SK-N-MC (cell line): Measurements from ENCODE around the gene NUBP2.
A peak's percentile ranks its signal among the peaks of the same experiment; 100 is the strongest.

Experiments
- DNase-seq: peaks from one replicate; pipeline ENCODE4 v3.0.0-alpha.2; 2011; ENCODE audit warnings: low read depth, low spot score
- H3K27ac ChIP-seq: fragments of 200-600 bp; sonication (generic); 2 replicates; pipeline ENCODE4 v1.5.1; 2016; ENCODE audit warnings: mixed run types
- H3K36me3 ChIP-seq: fragments of 200-600 bp; sonication (generic); 2 replicates; pipeline ENCODE4 v1.6.1; 2017; ENCODE audit warnings: antibody characterized with exemption, low read length, mixed read lengths; ENCODE audit not compliant: insufficient read depth
- H3K4me3 ChIP-seq: fragments of 200-600 bp; sonication (generic); 2 replicates; pipeline ENCODE4 v1.5.1; 2016
- H3K9ac ChIP-seq: fragments of 200-600 bp; sonication (generic); 2 replicates; pipeline ENCODE4 v1.8.0; 2017; ENCODE audit warnings: mixed run types, mixed read lengths; ENCODE audit not compliant: insufficient read length
- H3K9me3 ChIP-seq: fragments of 200-600 bp; sonication (generic); 2 replicates; pipeline ENCODE4 v1.6.1; 2017; ENCODE audit warnings: low read depth, mild to moderate bottlenecking, antibody characterized with exemption, low read length, moderate library complexity, mixed read lengths
- EZH2 ChIP-seq: fragments of 200-600 bp; sonication (generic); IDR thresholded peaks from one replicate; pipeline ENCODE4 v1.6.1; 2017; ENCODE audit warnings: antibody characterized with exemption
- FOXP2 ChIP-seq: optimal IDR thresholded peaks from 2 replicates; pipeline ENCODE3; 2011; ENCODE audit warnings: mild to moderate bottlenecking, moderate library complexity; ENCODE audit not compliant: insufficient read depth; ENCODE audit errors: extremely low read length, control extremely low read depth
- POLR2AphosphoS5 ChIP-seq: IDR thresholded peaks from 2 replicates; pipeline ENCODE4 v1.6.1; 2012; ENCODE audit warnings: mild to moderate bottlenecking, low read depth, low read length, borderline replicate concordance

The NUBP2 gene, protein sequence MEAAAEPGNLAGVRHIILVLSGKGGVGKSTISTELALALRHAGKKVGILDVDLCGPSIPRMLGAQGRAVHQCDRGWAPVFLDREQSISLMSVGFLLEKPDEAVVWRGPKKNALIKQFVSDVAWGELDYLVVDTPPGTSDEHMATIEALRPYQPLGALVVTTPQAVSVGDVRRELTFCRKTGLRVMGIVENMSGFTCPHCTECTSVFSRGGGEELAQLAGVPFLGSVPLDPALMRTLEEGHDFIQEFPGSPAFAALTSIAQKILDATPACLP

GRCh38 chr16:1782408-1783264 lies at the start of gene NUBP2, which contains the start of gene SPSB3:
TSS of gene NUBP2 (plus strand) at chr16:1782960. CDS start at chr16:1783021, 61 bp downstream.
TSS of gene SPSB3 (minus strand) at chr16:1782571. CDS start at chr16:1781483, 1,088 bp downstream.
- peak within 1 kb of the TSS; percentile 92 for H3K4me3 ChIP-seq
- DNase-seq: peak; percentile 99
- no peaks in the 10 kb centered on the region; the same call in 1 of the 2 replicates for H3K36me3 ChIP-seq
- TF ChIP-seq EZH2 (no peak), POLR2AphosphoS5 (peak; percentile 66; the same call in 1 of the 2 replicates), FOXP2 (peak; percentile 58)
- H3K9ac ChIP-seq: peak within 1 kb of the TSS; percentile 78
- no peaks in the 10 kb centered on the region for H3K9me3 ChIP-seq
- peak within 1 kb of the TSS; percentile 52; the same call in 1 of the 2 replicates for H3K27ac ChIP-seq

- no peak overlapping the region for H3K27ac ChIP-seq
- H3K9me3 ChIP-seq: no peaks in the 10 kb centered on the region
- no peaks in the 10 kb centered on the region; the same call in 1 of the 2 replicates for H3K36me3 ChIP-seq
- no peak for TF ChIP-seq EZH2
- TF ChIP-seq POLR2AphosphoS5: no peak
- no peak for TF ChIP-seq FOXP2
- DNase-seq: no peak
- no peak overlapping the region for H3K4me3 ChIP-seq
- no peak overlapping the region for H3K9ac ChIP-seq
Observed at GRCh38 chr16:1734123-1734522, 48.6 kb upstream of the NUBP2 start.

GRCh38 chr16:1734816-1735215 lies 47.9 kb upstream of the NUBP2 start:
- DNase-seq: no peak
- Histone ChIP-seq H3K9me3 (no peaks in the 10 kb centered on the region), H3K27ac (no peak overlapping the region), H3K4me3 (no peak overlapping the region), H3K9ac (no peak overlapping the region), H3K36me3 (no peaks in the 10 kb centered on the region; the same call in 1 of the 2 replicates)
- TF ChIP-seq POLR2AphosphoS5: no peak
- TF ChIP-seq FOXP2: no peak
- no peak for TF ChIP-seq EZH2

GRCh38 chr16:1740234-1740633 lies 42.5 kb upstream of the NUBP2 start:
- no peaks in the 10 kb centered on the region for H3K36me3 ChIP-seq
- no peak for DNase-seq
- H3K9me3 ChIP-seq: no peaks in the 10 kb centered on the region
- H3K9ac ChIP-seq: no peak overlapping the region
- no peak overlapping the region for H3K4me3 ChIP-seq
- no peak overlapping the region for H3K27ac ChIP-seq
- TF ChIP-seq POLR2AphosphoS5: no peak
- TF ChIP-seq EZH2: no peak
- no peak for TF ChIP-seq FOXP2

DNA sequence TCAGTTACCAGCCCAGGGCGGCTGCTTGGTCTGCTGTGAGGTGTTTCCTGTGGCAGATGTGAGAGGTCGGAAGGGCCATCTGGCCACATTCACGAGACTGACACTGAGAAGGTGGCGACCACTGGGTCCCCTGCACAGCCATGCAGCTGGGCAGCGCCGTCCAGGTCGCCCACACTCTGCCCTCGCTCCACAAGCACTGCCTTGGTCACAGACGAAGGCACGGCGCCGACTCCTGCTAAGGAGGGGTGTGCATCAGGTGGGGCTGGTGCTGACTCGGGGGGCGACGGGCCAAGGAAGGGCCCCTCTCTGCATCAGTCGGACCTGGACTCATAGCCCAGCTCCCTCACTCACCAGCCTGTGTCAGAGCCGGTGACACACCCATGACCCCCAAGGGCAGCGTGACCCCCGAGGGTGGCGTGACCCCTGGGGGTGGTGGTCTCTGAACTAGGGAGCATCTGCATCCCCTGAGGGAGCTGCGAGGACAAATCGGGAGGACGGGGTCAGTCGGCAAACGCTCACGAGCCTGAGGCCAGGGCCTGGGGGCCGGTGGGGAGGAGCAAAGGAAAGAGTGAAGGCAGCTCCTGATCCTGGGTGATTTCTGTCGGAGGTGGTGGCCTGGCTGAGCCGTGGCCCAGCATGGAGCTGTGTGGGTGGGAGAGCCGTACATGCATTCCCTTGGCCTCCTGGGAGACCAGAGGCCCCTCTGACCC lies 41.8 kb upstream of the NUBP2 start:
- Histone ChIP-seq H3K4me3 (no peak overlapping the region), H3K36me3 (no peaks in the 10 kb centered on the region), H3K27ac (no peak overlapping the region), H3K9ac (no peak overlapping the region), H3K9me3 (no peaks in the 10 kb centered on the region)
- no peak for DNase-seq
- no peak for TF ChIP-seq EZH2
- no peak for TF ChIP-seq POLR2AphosphoS5
- no peak for TF ChIP-seq FOXP2

- Histone ChIP-seq H3K4me3 (no peak overlapping the region), H3K9ac (no peak overlapping the region), H3K27ac (no peak overlapping the region), H3K36me3 (no peaks in the 10 kb centered on the region), H3K9me3 (no peaks in the 10 kb centered on the region)
- DNase-seq: no peak
- TF ChIP-seq FOXP2: no peak
- TF ChIP-seq EZH2: no peak
- TF ChIP-seq POLR2AphosphoS5: no peak
Observed at GRCh38 chr16:1741553-1742165, 41.1 kb upstream of the NUBP2 start.

DNA sequence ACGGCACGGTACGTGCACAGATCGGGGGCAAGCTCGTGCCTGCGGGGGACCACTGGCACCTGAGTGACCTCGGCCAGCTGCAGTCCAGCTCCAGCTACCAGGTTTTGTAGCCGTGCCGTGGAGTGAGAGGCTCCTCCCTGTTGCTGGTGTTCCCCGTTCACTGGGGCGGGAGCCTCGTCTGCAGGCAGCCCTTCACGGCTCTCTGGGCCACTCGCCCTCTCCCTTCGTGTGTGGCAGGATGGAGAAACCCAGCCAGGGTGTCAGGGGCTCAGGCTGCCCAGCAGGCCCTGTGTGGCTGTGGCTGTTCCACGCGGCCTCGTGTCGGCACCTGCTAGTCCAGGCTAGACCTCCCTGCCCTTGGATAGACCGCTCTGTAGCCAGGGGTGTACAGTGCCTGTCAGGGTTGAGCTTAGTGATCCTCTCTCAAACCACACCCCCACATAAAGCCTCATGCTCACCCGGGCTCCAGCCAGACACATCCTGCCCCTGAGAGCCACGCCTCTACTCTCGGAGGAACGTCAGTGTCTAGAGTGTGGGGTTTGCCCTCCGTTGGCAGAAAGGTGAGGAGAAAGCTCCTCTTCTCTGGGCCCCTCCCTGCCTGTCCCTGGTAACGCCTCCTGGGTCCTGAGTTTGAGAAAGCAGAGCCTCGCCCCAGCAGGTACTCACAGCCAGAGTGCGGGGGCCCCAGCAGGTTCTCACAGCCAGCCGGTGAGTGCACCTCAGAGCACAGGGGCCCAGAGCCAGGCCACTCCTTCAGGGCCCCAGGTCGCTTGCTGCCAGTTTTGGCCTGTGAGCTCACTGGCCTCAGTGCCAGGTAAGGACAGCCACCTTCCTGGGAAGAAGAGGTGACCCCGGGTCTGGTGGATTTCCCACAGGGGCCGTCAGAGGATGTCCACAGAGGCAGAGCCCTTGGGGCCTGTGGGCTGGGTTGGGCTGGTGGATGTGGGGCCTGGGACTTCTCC lies 39.1 kb upstream of the NUBP2 start:
- no peak for DNase-seq
- H3K27ac ChIP-seq: no peak overlapping the region
- no peaks in the 10 kb centered on the region for H3K9me3 ChIP-seq
- no peaks in the 10 kb centered on the region; the same call in 1 of the 2 replicates for H3K36me3 ChIP-seq
- H3K4me3 ChIP-seq: no peak overlapping the region
- TF ChIP-seq FOXP2 (no peak), POLR2AphosphoS5 (no peak), EZH2 (no peak)
- H3K9ac ChIP-seq: no peak overlapping the region
